H1 (cell line): Measurements from ENCODE around the gene CHAT. TPM values are rescaled to one million over a fixed set of nuclear protein-coding genes. Genes with fewer than 3 reads are reported as not detected.

ENCODE experiments used
- BACH1 ChIP-seq: IDR thresholded peaks from 2 replicates; pipeline ENCODE4 v1.6.1; 2012; ENCODE audit warnings: low read length, improper control_type of control experiment
- NRF1 ChIP-seq: IDR thresholded peaks from 2 replicates; pipeline ENCODE4 v1.6.1; 2011; ENCODE audit warnings: mild to moderate bottlenecking, low read depth, low read length, improper control_type of control experiment
- RBBP5 ChIP-seq: IDR thresholded peaks from 2 replicates; pipeline ENCODE4 v1.7.1; 2012; ENCODE audit warnings: low read depth, mild to moderate bottlenecking, inconsistent platforms, low read length, moderate library complexity, borderline replicate concordance
- SAP30 ChIP-seq: fragments of 300-600 bp; sonication (generic); IDR thresholded peaks from 2 replicates; pipeline ENCODE4 v1.7.1; 2012; ENCODE audit warnings: low read length, moderate library complexity, mild to moderate bottlenecking, inconsistent platforms; ENCODE audit not compliant: insufficient read depth, insufficient replicate concordance
- polyA plus RNA-seq, 7 experiments: library from polyadenylated mRNA; depleted of rRNA in 3 of 7; stranded (reverse) in 5 of 7; unstranded in 2 of 7; fragments of >200 nt in 5 of 7; fragments of 200-250 nt in 2 of 7; gene quantifications; 1 replicate in 5 of 7; 2 replicates in 1 of 7; 4 replicates in 1 of 7; pipeline versions ENCODE4 v1.2.1 to v1.2.3, GENCODE V29; 2011 to 2013; ENCODE audit warnings: missing spikeins in 2 of 7, mixed read lengths in 2 of 7
- total RNA-seq: library from RNA; stranded (reverse); fragmentation: NEBNext Ultra II Directional; extraction: Animal tissue kit (Norgen Biotek cat#: 25700); gene quantifications from 2 replicates; pipeline ENCODE4 v1.2.1, GENCODE V29; 2021

Gene CHAT
- total and polyA plus RNA-seq, 2 of the 8 experiments (the other 6 are each of a cell fraction or from before 2014, with no cell fraction given): not detected

GRCh38 chr10:49651917-49652316 lies 38.1 kb downstream of the CHAT start (continued):
- TF ChIP-seq RBBP5: no peak
- TF ChIP-seq BACH1: no peak
- TF ChIP-seq NRF1: no peak
- TF ChIP-seq SAP30: no peak
